NCI-H2227 treated with DMSO at 0.1 percent for 48 hours (cell line): Measurements from ENCODE around the gene P2RX6.
"Not testable (repeated sequence)": the region's sequence is repeated elsewhere in the genome, so short reads cannot be mapped to it uniquely, and the experiment has no call there.

Source experiments
- DNase-seq: peaks from one replicate; lab custom pipeline; 2025; lab: John Stamatoyannopoulos, UW

Gene P2RX6

DNA sequence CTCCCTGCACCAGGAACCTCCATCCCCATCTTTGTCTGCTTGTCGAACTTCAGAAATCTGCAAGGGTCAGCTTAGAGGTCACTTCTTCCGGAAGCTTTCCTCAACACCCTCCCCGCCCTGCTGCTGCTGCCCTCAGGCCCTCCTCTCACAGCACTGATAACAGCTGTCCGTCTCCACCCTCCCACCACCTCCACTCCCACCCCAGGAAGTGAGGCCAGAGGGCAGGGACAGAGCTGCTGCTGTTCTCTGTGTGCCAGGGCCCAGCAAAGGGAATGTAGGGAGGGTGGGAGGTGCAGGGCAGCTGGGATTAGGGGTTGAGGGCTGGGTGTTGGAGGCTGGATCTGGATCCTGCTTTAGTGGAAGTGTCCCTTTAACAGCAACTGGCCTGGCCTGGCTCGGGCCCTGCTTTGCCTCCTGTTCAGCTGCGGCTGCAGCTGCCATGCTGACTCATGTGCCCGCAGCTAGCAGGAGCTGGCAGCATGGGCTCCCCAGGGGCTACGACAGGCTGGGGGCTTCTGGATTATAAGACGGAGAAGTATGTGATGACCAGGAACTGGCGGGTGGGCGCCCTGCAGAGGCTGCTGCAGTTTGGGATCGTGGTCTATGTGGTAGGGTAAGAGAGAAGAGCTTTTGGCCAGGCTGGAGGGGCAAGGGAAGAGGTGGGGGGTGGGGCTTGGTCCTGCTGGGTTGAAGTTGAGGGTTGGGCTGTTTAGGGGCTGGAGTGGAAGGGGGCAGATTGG lies at the start of gene P2RX6:
TSS of gene P2RX6 (plus strand) at position 440 of the 740 bp plus-strand sequence. CDS start at position 450, 10 bp downstream.
- peak; percentile 81 for DNase-seq

DNA sequence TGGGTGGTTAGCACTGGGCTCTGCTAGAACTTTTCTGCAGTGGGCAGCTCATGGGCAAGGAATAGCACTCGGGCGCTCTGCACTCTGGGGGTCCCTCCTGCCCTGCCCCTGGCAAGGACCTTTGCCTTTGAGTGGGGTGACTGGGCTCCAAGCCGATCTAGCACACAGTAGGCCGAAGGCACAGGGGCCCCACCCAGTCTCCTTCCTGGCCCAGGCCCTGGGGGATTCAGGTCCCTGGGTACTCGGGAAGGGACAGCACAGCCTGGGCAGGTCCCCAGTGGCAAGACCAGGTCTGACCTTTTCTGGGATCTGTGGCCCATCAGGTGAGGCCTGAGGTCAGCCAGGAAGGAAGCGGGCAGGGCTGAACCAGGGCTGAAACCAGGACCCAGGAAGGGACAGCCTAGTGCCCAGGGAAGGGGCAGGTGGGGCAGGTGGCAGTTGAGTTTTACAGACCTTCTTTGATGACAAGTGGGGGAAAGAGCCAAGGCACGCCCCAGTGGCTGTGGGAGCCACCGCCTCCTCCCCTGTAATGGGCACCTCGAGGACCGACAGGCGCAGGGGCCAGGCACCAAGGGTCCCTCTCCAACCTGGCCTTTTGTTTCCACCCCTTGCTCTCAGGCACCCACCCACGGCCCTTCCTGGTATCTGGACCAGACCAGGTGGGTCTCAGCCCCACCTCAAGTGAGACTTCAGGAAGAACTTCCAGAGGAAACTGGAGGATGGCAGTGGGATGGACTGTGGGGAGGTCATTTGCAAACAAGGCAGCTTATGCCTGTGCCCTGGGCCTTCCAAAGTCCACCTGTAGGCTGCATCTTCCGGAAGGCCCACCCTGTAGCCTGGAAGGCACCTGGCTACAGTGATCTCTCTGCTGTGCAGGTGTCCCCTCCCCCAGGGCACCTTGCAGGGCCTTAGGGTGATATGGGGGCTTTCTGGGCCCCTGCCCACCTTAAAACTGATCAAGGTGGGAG lies 48.8 kb upstream of the P2RX6 start:
- no peak for DNase-seq

DNA sequence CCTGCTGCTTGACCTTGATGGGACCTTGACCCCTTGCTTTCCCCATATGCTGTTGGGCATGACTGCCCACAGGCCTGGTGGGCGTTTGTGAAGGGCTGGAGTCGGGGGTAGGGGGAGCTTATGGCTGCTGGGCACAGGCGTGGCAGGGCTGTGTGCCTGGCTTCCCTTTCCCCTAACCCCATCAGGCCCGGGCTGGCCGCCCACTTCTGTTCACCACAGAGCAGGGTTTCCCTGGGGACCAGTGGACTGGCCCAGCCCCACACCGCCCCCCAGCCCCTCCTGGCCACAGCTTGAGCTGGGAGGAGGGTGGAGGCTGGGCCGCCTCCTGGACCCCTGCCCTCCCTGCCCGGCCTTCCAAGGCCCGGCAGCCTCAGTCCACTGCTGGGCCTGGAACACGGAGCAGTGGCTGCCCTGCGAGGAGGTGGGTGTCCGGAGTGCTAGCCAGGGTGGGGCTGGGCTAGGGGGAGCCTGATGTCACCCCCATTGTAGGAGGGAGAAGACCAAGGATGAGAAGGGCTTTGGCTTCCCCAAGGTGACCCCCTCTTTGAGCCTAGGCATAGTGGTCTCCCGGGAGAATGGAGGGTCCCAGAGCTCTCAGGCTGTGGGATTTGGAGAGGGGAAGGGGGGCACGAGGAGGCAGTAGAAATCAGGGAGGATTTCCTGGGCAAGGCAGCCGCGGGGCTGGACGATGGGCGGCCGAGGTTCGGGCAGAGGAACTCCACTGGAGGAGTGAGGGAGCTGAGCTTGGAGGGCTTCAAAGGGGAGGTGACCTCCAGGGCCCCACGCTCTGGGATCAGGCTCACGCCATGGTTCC lies 47.9 kb upstream of the P2RX6 start, which contains the start of gene AIFM3:
TSS of gene AIFM3 (plus strand) at position 373 of the 814 bp plus-strand sequence. CDS start 690 bp downstream, outside the sequence.
- no peak for DNase-seq

DNA sequence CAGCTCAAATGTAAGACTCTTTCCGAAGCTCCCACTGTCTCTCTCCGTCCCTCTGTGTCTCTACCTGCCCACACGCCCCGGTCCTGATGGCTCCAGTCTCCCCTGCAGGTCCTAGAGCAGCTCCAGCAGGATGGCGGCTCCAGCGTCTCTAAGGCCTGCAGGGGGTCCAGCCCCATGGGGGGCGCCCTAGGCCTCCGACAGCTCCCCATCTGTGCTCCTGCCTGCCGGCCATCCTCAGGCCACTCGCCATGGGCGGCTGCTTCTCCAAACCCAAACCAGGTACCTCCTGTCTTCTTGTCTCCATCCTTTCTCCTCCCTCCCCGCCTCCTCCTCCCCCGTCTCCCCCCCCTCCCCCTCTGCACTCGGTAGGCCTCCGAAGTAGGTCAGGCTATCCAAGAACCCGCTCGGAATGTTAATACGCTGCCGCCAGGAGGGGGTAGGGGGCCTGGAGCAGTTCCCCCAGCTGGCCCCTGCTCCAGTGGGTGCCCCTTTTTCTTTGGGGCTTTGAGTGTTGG lies 47.2 kb upstream of the P2RX6 start:
- DNase-seq: no peak

DNA sequence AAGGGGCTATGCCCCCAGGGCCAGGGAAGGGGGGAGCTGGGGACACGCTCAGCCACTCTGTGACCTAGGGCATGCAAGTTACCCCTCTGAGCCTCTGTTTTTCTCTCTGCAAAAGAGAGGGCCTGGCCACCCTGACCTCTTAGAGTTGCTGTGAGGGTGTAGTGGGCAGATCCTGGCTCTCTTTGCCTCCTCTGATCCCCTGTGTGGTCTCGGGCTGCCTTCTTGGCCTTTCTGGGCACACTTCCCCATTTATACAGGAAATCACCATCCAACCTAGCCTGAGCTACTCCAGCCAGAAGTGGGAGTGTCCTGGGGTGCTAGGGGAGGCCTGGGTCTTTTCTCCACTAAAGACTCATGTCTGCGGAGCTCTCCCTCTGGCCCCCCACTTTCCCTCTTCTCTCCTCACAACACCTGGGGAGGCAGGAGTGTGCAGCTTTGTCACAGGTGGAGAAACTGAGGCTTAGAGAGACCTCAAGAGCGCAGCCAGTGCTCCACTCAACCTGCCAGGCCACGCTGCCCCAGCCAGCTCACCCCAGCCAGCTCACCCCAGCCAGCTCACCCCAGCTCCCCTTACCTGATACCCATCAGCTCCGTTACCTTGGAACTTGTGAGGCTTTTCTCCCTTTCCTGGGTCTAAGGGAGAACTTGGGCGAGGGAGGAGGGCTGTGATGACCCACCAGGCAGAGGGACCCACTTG lies 46.5 kb upstream of the P2RX6 start:
- DNase-seq: no peak

DNA sequence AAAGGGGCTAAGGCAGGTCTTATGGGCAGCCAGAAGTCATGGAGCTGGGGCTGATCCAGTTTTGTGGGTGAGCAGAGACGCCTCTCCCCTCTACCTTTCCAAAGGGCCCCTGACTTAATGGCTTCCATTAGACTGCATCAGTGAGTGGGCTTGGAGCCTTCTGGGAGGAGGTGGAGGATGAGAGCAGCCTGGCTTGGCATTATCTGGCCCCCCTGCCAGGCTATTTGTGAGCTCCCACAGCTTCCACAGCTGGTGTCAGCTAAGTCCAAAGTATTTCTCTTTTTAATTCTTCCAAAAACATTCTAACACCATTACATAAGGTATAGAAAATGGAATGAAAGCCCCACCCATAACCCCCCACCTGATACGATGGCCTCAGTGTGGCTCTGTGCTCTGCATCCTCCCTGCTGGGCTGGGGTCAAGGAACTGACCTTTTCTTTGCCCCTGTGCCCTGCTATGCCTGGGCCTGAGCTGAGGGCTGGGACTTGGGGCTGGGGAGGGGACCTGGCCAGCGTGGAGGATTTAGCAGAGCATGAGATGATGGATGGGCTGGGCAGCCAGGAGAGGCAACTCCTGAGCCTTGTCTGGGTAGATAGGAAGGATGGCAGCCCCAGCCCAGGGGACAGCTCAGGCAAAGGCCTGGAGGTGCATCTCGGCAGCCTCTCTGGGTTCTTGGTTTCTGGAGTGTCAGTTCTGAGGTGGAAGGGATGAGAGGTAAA lies 43.9 kb upstream of the P2RX6 start:
- DNase-seq: no peak

DNA sequence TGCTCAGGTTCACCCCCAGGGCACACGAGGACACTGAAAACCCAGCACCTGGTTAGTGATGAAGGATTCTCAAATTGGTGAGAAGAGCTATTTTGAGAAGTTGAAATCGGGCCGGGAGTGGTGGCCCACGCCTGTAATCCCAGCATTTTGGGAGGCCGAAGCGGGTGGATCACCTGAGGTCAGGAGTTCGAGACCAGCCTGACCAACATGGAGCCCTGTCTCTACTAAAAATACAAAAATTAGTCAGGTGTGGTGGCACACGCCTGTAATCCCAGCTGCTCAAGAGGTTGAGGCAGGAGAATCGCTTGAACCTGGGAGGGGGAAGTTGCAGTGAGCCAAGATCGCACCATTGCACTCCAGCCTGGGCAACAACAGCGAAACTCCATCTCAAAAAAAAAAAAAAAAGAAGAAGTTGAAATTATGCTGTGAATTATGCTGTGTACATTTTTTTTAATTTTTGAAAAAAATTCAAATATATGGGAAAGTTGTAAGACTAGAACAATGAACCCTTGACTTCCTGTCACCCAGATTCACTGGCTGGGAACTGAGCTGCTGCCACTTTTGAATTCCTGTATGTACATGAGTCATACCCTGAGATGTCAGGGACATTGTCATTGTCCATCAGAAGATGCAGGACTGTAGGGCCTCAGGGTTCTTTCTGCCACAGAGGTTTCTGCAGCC lies 42.8 kb upstream of the P2RX6 start:
- DNase-seq: not testable (repeated sequence)

DNA sequence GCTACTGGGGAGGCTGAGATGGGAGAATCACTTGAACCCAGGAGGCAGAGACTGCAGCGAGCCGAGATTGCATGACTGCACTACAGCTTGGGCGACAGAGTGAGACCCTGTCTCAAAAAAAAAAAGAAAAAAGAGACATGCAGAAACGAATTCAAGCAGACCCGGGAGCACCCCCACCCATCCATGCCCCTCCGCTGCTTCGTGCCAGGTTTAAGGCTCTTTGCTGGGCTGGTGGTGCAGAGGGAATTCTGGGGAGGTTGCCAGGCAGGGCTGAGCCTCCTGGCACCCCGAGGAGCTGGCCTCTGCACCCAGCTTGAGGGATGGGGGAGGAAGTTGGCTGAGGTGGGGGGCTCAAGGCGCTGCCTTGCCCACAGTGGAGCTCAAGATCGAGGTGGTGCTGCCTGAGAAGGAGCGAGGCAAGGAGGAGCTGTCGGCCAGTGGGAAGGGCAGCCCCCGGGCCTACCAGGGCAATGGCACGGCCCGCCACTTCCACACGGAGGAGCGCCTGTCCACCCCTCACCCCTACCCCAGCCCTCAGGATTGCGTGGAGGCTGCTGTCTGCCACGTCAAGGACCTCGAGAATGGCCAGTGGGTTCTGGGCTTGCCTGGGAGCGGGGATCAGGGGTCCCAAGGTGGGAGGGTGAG lies 41.9 kb upstream of the P2RX6 start:
- DNase-seq: no peak

DNA sequence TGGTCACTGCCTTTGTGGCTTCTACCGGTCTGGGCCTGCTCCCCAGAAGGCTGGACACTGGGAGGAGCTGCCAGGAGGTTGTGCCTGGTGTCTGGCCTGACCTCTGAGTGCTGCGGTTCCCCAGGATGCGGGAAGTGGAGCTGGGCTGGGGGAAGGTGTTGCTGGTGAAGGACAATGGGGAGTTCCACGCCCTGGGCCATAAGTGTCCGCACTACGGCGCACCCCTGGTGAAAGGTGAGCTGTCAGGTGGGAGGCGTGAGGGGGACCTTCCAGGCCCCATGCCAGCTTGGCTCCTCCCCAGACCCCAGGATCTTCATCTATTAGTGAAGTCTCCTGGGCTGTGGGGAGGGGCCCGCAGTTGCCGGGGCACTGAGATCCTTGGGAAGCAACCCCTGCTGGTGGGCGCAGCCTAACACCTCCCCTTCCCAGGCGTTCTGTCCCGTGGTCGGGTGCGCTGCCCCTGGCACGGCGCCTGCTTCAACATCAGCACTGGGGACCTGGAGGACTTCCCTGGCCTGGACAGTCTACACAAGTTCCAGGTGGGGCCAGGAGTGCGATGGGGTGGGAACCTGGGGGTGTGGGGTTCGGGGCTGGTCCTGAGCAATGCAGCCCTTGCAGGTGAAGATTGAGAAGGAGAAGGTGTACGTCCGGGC lies 41.2 kb upstream of the P2RX6 start:
- DNase-seq: no peak

DNA sequence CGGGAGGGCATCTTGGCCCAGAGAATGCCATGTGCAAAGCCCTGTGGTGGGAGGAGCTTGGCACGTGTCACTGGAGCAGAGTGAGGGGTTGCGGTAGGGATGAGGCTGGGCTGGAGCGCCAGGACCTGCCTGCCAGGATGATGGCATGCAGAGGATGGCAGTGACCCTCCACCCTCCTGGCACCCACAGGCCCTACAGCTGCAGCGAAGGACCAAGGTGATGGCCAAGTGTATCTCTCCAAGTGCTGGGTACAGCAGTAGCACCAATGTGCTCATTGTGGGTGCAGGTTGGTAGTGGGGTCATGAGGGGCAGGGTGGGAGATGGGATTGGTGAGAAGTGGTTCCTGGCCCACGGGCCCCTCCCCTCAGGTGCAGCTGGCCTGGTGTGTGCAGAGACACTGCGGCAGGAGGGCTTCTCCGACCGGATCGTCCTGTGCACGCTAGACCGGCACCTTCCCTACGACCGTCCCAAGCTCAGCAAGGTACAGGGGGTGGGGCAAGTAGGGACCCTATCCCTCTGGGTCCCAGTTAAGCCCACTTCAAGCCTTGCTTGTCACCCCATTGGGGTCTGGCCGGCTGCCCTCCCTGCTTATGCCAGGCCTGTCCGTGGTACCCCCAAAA lies 40.5 kb upstream of the P2RX6 start:
- DNase-seq: no peak

DNA sequence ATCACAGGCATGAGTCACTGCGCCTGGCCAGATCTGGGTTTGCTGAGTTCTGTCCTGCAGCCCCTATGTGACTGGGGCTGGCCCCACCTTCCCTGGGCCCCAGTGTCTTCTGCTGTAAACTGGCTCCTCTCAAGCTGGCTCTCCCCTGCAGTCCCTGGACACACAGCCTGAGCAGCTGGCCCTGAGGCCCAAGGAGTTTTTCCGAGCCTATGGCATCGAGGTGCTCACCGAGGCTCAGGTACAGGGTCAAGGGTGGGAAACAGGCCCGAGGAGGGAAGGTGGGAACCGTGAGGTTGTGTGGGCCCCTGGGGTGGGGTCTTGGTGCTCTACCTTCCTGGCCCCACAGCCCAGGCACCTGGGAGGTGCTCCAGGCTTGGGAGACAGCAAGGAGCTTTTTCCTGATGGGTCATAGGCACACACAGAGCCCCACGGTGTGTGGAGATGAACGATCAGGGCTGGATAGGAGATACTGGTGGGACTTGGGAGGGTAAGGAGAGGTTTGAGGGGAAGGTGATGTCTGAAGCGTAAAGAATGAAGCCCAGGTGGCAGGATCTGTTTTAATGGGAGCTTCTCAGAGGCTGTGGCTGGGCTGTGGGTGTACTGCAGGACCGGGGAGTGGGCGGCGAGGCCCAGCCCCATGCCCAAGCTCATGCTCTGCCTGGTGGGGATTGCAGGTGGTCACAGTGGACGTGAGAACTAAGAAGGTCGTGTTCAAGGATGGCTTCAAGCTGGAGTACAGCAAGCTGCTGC lies 39.2 kb upstream of the P2RX6 start:
- no peak for DNase-seq

DNA sequence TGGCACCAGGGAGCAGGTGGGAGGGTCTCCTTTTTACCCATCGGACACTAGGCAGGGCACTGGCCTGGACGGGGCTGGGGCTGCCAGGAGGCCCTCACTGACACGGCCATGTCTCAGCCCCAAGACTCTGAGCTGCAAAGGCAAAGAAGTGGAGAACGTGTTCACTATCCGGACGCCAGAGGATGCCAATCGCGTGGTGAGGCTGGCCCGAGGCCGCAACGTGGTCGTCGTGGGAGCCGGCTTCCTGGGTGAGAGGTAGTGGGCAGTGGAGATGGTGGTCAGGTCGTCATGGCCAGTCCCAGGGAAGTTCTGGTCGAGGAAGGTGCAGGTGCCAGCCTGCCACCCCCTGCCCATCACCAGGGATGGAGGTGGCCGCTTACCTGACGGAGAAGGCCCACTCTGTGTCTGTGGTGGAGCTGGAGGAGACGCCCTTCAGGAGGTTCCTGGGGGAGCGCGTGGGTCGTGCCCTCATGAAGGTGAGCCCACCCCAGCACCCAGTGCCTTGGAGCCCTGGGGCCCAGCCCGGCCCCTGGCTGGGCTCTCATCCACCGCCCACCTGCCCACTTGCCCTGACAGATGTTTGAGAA lies 38.6 kb upstream of the P2RX6 start:
- DNase-seq: no peak

DNA sequence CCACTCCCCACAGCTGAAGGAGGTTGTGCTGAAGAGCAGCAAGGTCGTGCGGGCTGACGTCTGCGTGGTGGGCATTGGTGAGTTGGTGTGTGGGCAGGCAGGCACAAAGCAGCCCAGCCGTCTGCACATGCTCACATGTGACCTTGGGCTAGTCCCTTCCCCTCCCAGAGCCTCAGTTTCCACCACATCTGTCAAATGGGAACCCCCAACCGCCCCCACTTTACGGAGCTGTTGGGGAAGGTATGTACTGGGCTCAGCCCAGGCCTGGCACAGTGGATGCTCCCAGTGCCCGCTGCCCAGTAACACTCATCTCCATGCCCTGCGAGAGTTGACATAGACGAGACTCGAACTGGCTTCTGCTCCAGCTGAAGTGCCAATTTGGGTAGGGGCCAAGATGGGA lies 37.9 kb upstream of the P2RX6 start:
- DNase-seq: no peak

DNA sequence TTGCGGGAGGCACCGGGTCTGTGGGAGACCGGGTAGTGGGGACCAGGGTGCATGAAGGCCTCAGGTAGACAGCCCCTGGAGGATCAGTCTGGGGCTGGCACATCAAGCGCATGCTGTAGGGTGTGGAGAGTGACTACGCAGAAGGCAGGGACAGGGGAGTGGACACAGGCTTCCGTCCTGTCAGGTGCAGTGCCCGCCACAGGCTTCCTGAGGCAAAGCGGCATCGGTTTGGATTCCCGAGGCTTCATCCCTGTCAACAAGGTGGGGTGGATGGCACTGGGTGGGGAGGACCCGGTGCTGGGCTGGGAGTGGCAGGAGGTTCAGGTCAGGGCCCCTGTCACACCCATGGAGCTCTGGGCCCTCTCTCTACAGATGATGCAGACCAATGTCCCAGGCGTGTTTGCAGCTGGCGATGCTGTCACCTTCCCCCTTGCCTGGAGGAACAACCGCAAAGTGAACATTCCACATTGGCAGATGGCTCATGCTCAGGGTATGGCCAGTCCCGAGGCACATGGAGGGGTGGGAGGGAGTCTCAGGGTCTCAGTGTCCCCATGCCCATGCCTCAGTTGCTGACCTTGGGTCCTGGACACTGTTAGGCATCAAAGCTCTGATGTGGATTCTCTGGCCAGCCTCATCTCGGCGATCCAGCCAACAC lies 37.3 kb upstream of the P2RX6 start:
- no peak for DNase-seq

DNA sequence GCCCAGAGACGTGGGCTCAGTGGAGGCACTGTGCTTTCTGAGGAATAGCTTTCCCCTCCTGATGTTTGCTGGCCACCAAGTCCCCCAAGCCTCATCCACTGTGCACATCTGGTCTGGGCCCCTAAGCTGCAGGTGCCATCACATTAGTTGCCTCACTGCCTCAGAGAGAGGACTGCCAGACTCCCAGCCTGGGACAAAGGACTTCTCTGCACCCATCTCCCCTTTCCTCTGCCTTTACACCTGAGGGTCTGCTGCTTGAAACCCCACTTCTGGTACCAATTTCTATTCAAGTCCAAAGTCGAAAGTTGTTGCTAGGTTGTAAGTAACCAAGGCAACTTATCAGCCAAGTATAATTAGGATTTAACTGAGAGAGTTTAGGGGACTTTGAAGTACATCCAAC lies 36.5 kb upstream of the P2RX6 start:
- DNase-seq: no peak

DNA sequence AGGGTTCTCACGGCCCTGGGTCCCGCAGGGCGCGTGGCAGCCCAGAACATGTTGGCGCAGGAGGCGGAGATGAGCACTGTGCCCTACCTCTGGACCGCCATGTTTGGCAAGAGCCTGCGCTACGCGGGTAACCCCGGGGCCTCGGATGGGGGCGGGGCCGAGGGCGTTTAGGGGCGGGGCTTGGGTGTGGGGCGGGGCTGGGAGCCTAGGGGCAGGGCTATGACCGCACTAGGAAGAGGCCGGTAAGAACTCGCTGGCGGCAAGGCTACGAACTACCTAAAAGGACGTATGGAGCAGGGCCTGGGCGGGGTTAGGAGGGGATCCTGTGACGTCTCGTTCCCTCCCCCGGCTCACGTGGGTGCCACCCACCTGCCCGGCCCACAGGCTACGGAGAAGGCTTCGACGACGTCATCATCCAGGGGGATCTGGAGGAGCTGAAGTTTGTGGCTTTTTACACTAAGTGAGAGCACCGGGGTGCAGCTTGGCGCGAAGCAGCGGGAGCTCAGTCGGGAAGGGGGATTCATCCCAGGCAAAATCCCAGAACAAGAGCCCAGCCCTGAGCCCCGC lies 35.6 kb upstream of the P2RX6 start:
- no peak for DNase-seq
